Hindlimb muscle (tissue), 1 donor: Measurements from ENCODE around the gene KRT5. TPM values are rescaled to one million over a fixed set of nuclear protein-coding genes. Genes with fewer than 3 reads are reported as not detected.
"Not testable (repeated sequence)": the region's sequence is repeated elsewhere in the genome, so short reads cannot be mapped to it uniquely, and the experiment has no call there.

Experiments
- DNase-seq: peaks from one replicate; pipeline ENCODE4 v3.0.0-alpha.2; 2013
- polyA plus RNA-seq: library from polyadenylated mRNA; unstranded; fragments of 120-200 nt; gene quantifications from one replicate; pipeline ENCODE4 v1.2.1, GENCODE V29; 2013; ENCODE audit not compliant: insufficient read length

Gene KRT5
- polyA plus RNA-seq, 1 donor = 12.2 TPM

GRCh38 chr12:52493172-52493571, 27.0 kb downstream of the KRT5 start, which contains the start of gene KRT6A:
Gene KRT6A, minus strand, starts transcription at chr12:52493257. Its CDS starts 69 bp downstream, at chr12:52493188.
- DNase-seq = no peak

GRCh38 chr12:52492405-52492804, 27.8 kb downstream of the KRT5 start:
- not testable (repeated sequence) for DNase-seq

GRCh38 chr12:52491495-52491894, 28.7 kb downstream of the KRT5 start:
- DNase-seq = not testable (repeated sequence)

- no peak for DNase-seq
Observed at GRCh38 chr12:52488736-52489135, 31.5 kb downstream of the KRT5 start.

- DNase-seq = not testable (repeated sequence)
Observed at GRCh38 chr12:52487744-52488443, 32.3 kb downstream of the KRT5 start.

GRCh38 chr12:52487211-52487610, 33.0 kb downstream of the KRT5 start:
- no peak for DNase-seq

- DNase-seq = no peak
Observed at GRCh38 chr12:52486166-52487105, 33.8 kb downstream of the KRT5 start.

GRCh38 chr12:52480073-52480472, 40.1 kb downstream of the KRT5 start:
- no peak for DNase-seq

- no peak for DNase-seq
Observed at GRCh38 chr12:52477651-52478050, 42.5 kb downstream of the KRT5 start.

GRCh38 chr12:52474212-52474611, 46.0 kb downstream of the KRT5 start:
- no peak for DNase-seq

GRCh38 chr12:52473768-52474167, 46.4 kb downstream of the KRT5 start, which contains the start of gene KRT6C:
Gene KRT6C, minus strand, starts transcription at chr12:52473805. Its CDS starts 68 bp downstream, at chr12:52473737.
- no peak for DNase-seq

GRCh38 chr12:52469853-52470252, 50.3 kb downstream of the KRT5 start:
- DNase-seq = no peak

- no peak for DNase-seq
Observed at GRCh38 chr12:52464897-52465296, 55.3 kb downstream of the KRT5 start.

Other genes starting within 250 kb of the KRT5 start
- gene KRT86, start 245.7 kb downstream of the KRT5 start, polyA plus RNA-seq = 0.19 TPM
- gene KRT81, start 228.9 kb downstream of the KRT5 start, polyA plus RNA-seq = 0.14 TPM
- not detected for gene KRT83, start 199.0 kb downstream of the KRT5 start, polyA plus RNA-seq
- not detected for gene KRT85, start 152.9 kb downstream of the KRT5 start, polyA plus RNA-seq
- not detected for gene KRT84, start 134.7 kb downstream of the KRT5 start, polyA plus RNA-seq
- not detected for gene KRT82, start 114.1 kb downstream of the KRT5 start, polyA plus RNA-seq
- gene KRT75, start 86.0 kb downstream of the KRT5 start, polyA plus RNA-seq = not detected
- gene KRT6B, start 68.2 kb downstream of the KRT5 start, polyA plus RNA-seq = 0.25 TPM
- gene KRT6C, start 46.6 kb downstream of the KRT5 start, polyA plus RNA-seq = not detected
- 1.3 TPM for gene KRT6A, start 27.1 kb downstream of the KRT5 start, polyA plus RNA-seq
- not detected for gene KRT71, start 32.8 kb upstream of the KRT5 start, polyA plus RNA-seq
- gene KRT74, start 53.4 kb upstream of the KRT5 start, polyA plus RNA-seq = not detected
- gene KRT72, start 81.1 kb upstream of the KRT5 start, polyA plus RNA-seq = not detected
- gene KRT73, start 98.2 kb upstream of the KRT5 start, polyA plus RNA-seq = not detected
- 0.08 TPM for gene KRT2, start 131.8 kb upstream of the KRT5 start, polyA plus RNA-seq
- gene KRT1, start 160.0 kb upstream of the KRT5 start, polyA plus RNA-seq = 20.8 TPM
- 0.32 TPM for gene KRT77, start 183.1 kb upstream of the KRT5 start, polyA plus RNA-seq